WI38 (cell line): ENCODE data around the gene EFCAB6.

Experiments
- H3K4me3 ChIP-seq: 2 replicates; pipeline ENCODE4 v1.5.1; 2011; ENCODE audit warnings: low read depth, mild to moderate bottlenecking, control low read depth, low read length
- TF ChIP-seq, protein P1 (sequence below): IDR thresholded peaks from 2 replicates; pipeline ENCODE4 v1.5.1; 2012; ENCODE audit warnings: low read depth, mild to moderate bottlenecking, control low read depth, low read length

The EFCAB6 gene

DNA sequence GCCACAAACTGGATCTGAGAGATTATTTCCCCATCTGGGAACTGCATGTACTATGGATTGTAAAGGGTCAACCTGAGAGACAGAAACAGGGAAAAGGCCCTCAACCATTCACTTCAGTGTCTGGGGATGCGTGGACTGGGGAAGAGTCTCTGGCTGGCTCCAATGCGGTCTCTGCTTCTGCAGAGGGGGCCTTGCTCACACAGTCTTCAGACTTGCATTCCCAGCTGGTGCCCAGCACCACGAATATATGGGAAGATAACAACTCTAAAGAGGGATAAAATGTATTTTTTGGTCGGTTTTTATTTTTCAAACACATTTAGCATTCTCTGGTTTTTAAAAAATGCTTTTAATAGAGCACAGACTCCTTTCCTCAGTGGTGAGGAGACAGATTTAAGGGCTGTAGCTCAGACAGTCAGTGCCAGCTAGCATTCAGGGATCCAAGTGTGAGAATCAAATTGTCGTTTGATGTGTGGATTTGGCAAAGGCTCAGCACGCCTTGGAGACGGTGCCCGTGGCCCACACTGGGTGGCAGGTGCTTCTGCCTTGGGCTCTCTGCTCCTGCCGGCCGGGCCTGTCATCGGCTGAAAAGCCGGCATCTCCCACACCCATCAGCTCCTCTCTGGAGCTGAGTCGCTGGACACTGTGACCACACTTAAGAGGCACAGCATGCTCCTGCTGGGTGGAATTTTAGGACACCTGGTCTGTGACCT is 8.0 kb upstream of the EFCAB6 start:
- TF ChIP-seq, protein P1, sequence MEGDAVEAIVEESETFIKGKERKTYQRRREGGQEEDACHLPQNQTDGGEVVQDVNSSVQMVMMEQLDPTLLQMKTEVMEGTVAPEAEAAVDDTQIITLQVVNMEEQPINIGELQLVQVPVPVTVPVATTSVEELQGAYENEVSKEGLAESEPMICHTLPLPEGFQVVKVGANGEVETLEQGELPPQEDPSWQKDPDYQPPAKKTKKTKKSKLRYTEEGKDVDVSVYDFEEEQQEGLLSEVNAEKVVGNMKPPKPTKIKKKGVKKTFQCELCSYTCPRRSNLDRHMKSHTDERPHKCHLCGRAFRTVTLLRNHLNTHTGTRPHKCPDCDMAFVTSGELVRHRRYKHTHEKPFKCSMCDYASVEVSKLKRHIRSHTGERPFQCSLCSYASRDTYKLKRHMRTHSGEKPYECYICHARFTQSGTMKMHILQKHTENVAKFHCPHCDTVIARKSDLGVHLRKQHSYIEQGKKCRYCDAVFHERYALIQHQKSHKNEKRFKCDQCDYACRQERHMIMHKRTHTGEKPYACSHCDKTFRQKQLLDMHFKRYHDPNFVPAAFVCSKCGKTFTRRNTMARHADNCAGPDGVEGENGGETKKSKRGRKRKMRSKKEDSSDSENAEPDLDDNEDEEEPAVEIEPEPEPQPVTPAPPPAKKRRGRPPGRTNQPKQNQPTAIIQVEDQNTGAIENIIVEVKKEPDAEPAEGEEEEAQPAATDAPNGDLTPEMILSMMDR, result no peak
- H3K4me3 ChIP-seq, result no peak overlapping the region

DNA sequence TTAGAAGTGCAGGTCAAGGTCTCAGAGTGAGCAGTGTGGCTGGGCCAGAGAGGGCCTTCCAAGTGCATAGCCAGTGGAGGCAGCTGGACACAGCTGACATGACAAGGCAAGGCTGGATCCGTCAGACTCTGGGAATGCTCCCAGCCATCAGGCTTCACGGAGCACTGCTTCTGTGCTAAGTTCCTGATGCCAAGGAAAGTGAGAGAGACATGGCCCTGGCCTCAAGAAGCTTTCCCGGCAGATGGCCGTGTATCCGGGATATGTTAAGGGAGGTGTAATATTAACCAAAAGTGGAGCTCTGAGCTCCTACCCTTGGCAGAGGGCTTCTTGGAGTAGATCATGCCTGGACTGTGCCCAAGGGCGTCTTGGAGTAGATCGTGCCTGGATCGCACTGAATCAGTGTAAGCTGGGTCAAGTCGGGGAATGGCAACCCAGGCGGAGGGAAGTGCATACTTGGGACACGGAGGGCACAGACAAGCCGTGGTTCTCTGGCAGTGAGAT is 7.4 kb upstream of the EFCAB6 start:
- TF ChIP-seq, protein P1, result no peak

DNA sequence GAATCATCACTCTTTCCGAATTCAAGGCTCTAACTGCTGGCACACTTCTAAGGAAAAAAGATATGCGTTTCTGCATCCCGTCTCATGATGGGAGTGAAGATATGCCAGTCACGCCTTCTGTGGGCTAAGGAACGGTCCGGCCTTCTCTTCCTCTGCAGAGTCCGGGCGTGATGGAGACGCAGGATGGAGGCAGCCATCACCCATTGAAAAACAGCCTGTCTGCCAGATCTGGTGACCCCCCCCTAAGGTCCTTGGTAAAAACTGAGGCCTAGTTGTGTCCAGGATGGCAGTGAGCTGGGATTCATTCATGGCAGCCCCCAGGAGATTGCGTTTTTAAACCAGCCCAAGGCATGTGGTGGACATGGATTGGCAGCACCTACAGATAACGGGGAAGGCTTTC is 6.9 kb upstream of the EFCAB6 start:
- TF ChIP-seq, protein P1, result no peak
- no peak overlapping the region for H3K4me3 ChIP-seq

More for the DNA sequence above, 7.4 kb upstream of the EFCAB6 start:
- H3K4me3 ChIP-seq, result no peak overlapping the region

DNA sequence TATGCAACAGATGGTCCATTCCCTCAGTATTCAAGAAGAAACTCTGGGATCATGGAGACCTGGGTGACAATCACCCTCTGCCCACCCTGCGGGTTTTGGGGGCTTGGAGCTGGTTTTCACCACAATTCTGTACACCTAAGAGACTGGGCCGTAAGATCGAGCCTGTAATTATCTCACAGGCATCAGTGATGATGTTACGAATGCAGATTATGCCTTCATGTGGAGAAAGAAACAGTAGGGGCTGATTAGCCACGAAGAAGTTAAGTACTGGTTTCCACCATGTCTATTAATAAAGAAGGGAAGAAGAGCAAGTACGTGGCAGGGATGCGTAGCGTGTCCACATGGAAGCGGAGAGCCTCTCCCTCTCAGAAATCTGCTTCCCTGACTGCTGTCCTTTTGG is 5.3 kb upstream of the EFCAB6 start:
- no peak overlapping the region for H3K4me3 ChIP-seq

DNA sequence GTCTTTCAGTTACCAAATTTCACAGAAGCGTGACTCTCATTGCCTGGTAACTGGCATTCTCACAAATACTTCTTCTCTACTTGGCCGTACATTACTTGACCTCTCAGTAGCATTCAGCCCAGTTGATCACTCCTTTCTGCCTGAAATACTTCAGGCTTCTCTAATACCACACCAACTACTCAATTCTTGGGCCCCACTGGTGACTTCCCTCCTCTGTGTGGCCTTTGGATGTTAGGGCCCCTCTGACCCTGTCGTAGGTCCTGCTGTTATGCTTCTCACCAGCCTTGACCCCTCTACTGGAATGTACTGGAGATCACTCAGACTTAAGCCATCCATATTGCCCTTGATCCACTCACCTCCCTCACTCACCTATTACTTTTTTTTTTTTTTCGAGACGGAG is 2.2 kb upstream of the EFCAB6 start:
- TF ChIP-seq, protein P1, result no peak
- no peak overlapping the region for H3K4me3 ChIP-seq

More for the DNA sequence above, 5.3 kb upstream of the EFCAB6 start:
- TF ChIP-seq, protein P1, result no peak

- H3K4me3 ChIP-seq, result peak overlapping the region; percentile 76
- TF ChIP-seq, protein P1, result no peak
Measured at GRCh38 chr22:43812890-43813289, 785 bp upstream of the EFCAB6 start.

DNA sequence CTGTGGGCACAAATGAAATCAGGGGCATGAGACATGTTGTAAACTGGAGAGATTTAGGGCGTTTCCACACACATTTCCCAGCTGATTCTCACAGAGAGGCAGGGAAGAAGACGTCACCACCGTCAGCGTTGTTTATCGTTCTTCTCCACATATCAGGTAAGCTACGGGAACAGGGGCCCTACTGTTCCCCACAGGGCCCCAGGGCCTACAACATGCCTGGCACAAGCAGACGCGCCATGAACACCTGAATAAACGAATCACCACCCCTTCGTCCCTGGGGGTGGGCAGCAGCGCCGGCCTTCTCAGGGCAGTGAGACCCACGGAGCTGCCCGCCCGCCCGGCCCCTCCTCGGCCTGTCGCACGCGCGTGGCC is 342 bp downstream of the EFCAB6 start:
- TF ChIP-seq, protein P1, result no peak
- H3K4me3 ChIP-seq, result peak overlapping the region; percentile 76
